Endodermal cell (in vitro differentiated cells): ENCODE results near the gene SKAP1. TPM values are rescaled to one million over a fixed set of nuclear protein-coding genes. Genes with fewer than 3 reads are reported as not detected.

Source experiments
- DNase-seq: peaks from one replicate; pipeline ENCODE4 v3.0.0-alpha.2; 2017
- H3K27ac ChIP-seq: 2 replicates; pipeline ENCODE4 v1.5.1; 2013; ENCODE audit warnings: mild to moderate bottlenecking, low read depth, low read length, moderate library complexity
- H3K27me3 ChIP-seq: 2 replicates; pipeline ENCODE4 v1.6.1; 2013; ENCODE audit warnings: mild to moderate bottlenecking, low read length, moderate library complexity; ENCODE audit not compliant: insufficient read depth, control insufficient read depth, poor library complexity, severe bottlenecking
- H3K36me3 ChIP-seq: 2 replicates; pipeline ENCODE4 v1.7.0; 2013; ENCODE audit warnings: mild to moderate bottlenecking, low read length, moderate library complexity; ENCODE audit not compliant: control insufficient read depth, insufficient read depth
- H3K4me1 ChIP-seq: one replicate; pipeline ENCODE4 v1.7.0; 2013; ENCODE audit warnings: low read length; ENCODE audit not compliant: control insufficient read depth, insufficient read depth
- H3K4me3 ChIP-seq: 2 replicates; pipeline ENCODE4 v1.5.1; 2013; ENCODE audit warnings: mild to moderate bottlenecking, low read length, moderate library complexity
- H3K9ac ChIP-seq: 2 replicates; pipeline ENCODE4 v1.6.1; 2013; ENCODE audit warnings: mild to moderate bottlenecking, low read length, moderate library complexity; ENCODE audit not compliant: poor library complexity, severe bottlenecking; ENCODE audit errors: extremely low read depth
- H3K9me3 ChIP-seq: 2 replicates; pipeline ENCODE4 v1.6.1; 2013; ENCODE audit warnings: mild to moderate bottlenecking, low read length, moderate library complexity; ENCODE audit not compliant: control insufficient read depth
- H3K27ac Mint-ChIP-seq: 2 replicates; pipeline ENCODE4 v1.8.0; 2020; ENCODE audit warnings: mixed read lengths
- H3K27me3 Mint-ChIP-seq: 2 replicates; pipeline ENCODE4 v1.8.0; 2021; ENCODE audit warnings: mild to moderate bottlenecking, mixed read lengths; ENCODE audit not compliant: insufficient read depth
- H3K36me3 Mint-ChIP-seq: 2 replicates; pipeline ENCODE4 v1.8.0; 2020; ENCODE audit warnings: low read depth, mixed read lengths
- H3K4me1 Mint-ChIP-seq: 2 replicates; pipeline ENCODE4 v1.8.0; 2020; ENCODE audit warnings: mixed read lengths
- H3K4me3 Mint-ChIP-seq: 2 replicates; pipeline ENCODE4 v1.8.0; 2020; ENCODE audit warnings: mild to moderate bottlenecking, moderate library complexity, mixed read lengths
- H3K9me3 Mint-ChIP-seq: 2 replicates; pipeline ENCODE4 v1.8.0; 2020; ENCODE audit warnings: mild to moderate bottlenecking, mixed read lengths
- WGBS, 2 experiments: methylation state at CpG; one replicate each; pipeline versions ENCODE4 v1.1.5 to v1.1.7; 2013; ENCODE audit warnings: missing lambda C conversion rate in 2 of 2, mixed read lengths in 1 of 2; ENCODE audit not compliant: insufficient coverage in 1 of 2, insufficient read length in 1 of 2; 5-methylcytosine and 5-hydroxymethylcytosine counted together
- long read RNA-seq, 4 experiments: library from polyadenylated mRNA in 2 of 4; library from RNA in 1 of 4; library from capped mRNA in 1 of 4; stranded (forward) in 3 of 4; unstranded in 1 of 4; transcript quantifications; one replicate each; pipeline ENCODE4 v2.0.0, GENCODE V29; 2020 to 2021; ENCODE audit warnings: inconsistent platforms in 1 of 4
- polyA plus RNA-seq, 2 experiments: library from polyadenylated mRNA; stranded (reverse); fragments of 50-300 nt; gene quantifications; one replicate each; pipeline ENCODE4 v1.2.3, GENCODE V29; 2013
- total RNA-seq, 2 donors: library from RNA; stranded (reverse); fragmentation: NEBNext Ultra II Directional in 1 of 2; extraction: Animal tissue kit (Norgen Biotek cat#: 25700) in 1 of 2; gene quantifications; 2 replicates in 1 of 2; 3 replicates in 1 of 2; pipeline ENCODE4 v1.2.1, GENCODE V29; 2021
- TF ChIP-seq, protein P1 (sequence below): fragments of 200-600 bp; sonication (generic); conservative IDR thresholded peaks from 2 replicates; pipeline ENCODE4 v1.5.0; 2021; ENCODE audit warnings: antibody characterized with exemption, mild to moderate bottlenecking

The SKAP1 gene
- total RNA-seq: under 1 TPM; 0.31 to 0.53 TPM
- polyA plus RNA-seq (2013, experiment 1 of 2): not detected
- 0.66 TPM for polyA plus RNA-seq (2013, experiment 2 of 2)
- long read RNA-seq, experiment 1: 0 reads
- long read RNA-seq, experiment 2: 0 reads
- long read RNA-seq, experiment 3, partial matches to known transcripts: 0 of 1 reads
- long read RNA-seq, experiment 3, other reads (novel, unspliced or antisense): 1 of 1 reads
- long read RNA-seq, experiment 4: 0 reads

DNA sequence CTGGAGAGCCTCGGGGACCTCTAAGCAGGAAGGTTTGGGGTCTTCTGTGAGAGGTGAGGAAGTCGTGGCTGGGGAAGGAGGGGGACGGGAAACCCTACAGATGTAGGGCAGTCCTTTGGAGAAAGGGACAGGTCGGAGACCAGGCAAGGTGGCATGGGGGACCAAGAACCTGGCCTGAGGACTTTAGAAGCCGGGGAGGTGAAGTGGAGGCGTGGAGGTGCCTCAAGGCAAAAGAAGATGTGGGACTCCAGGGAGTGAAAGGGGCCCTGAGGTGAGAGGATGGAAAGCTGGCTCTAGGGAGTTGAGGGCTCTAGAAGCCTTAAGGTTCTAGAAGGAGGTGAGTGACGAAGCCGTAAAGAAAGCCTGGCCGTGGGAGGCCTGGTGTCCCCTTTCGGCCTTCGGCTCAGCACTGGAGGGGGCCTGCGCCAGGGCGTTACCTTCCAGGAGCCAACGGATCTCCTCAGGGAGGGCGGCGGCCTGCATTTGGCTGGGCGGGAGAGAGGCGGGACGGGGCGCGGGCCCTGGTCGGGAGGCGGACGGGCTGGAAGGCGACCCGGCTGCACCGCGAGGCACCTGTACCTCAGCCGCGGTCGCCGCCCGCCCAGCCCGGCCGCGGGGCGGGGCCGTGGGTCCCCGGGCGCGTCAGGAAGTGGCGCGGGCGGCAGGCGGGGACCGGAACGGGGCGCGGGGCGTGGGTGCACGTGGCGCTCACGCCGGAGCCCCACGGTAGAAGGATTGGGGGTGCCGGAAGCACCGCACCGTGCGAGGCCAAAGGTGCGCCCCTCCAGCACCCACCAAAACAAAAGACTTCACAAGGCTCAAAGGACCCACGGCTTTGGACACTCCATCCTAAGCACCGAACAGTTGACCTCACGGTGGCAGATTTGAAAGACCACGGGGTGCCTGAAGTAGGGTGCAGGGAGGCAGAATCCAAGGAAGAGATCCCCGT, at the start of gene SKAP1:
Gene SKAP1, minus strand, starts transcription at position 577 of the 949 bp plus-strand sequence.
- Mint-ChIP-seq H3K4me1 (peaks cover 46% of the 10 kb centered on the region), H3K27me3 (peaks cover 40% of the 10 kb centered on the region)

DNA sequence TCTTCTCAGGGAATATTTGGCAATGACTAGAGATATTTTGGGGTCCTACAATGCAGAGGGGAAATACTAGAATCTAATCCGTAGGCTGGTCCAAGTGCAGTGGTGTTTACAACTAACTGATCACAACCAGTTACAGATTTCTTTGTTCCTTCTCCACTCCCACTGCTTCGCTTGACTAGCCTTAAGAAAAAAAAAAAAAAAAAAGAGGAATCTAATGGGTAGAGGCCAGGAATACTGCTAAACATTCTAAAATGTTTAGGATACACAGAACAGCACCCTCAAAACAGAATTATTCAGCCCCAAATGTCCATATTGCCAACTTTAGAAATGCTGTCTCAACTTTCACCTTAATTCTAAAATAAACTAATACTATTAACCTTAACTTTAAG, 49.0 kb upstream of the SKAP1 start:
- Mint-ChIP-seq H3K36me3 (no peaks in the 10 kb centered on the region), H3K4me1 (peaks cover 2% of the 10 kb centered on the region), H3K4me3 (no peak overlapping the region), H3K9me3 (no peaks in the 10 kb centered on the region), H3K27me3 (peaks cover 80% of the 10 kb centered on the region), H3K27ac (no peak overlapping the region)
- Histone ChIP-seq H3K9ac (no peak overlapping the region), H3K4me3 (no peak overlapping the region), H3K4me1 (no peaks in the 10 kb centered on the region), H3K27me3 (peaks cover 43% of the 10 kb centered on the region), H3K9me3 (no peaks in the 10 kb centered on the region), H3K27ac (no peak overlapping the region), H3K36me3 (no peaks in the 10 kb centered on the region)
- WGBS, 2 experiments: 100% methylated on average over 1 of the region's 2 CpGs; no CpG with 5 or more reads in 1 of the 2 experiments
- no peak for DNase-seq
- TF ChIP-seq, protein P1, sequence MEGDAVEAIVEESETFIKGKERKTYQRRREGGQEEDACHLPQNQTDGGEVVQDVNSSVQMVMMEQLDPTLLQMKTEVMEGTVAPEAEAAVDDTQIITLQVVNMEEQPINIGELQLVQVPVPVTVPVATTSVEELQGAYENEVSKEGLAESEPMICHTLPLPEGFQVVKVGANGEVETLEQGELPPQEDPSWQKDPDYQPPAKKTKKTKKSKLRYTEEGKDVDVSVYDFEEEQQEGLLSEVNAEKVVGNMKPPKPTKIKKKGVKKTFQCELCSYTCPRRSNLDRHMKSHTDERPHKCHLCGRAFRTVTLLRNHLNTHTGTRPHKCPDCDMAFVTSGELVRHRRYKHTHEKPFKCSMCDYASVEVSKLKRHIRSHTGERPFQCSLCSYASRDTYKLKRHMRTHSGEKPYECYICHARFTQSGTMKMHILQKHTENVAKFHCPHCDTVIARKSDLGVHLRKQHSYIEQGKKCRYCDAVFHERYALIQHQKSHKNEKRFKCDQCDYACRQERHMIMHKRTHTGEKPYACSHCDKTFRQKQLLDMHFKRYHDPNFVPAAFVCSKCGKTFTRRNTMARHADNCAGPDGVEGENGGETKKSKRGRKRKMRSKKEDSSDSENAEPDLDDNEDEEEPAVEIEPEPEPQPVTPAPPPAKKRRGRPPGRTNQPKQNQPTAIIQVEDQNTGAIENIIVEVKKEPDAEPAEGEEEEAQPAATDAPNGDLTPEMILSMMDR: no peak

More for the DNA sequence above, at the start of gene SKAP1:
- WGBS, 2 experiments: 58 to 90% methylated on average over 8 to 65 of the region's 65 CpGs
- H3K27ac Mint-ChIP-seq: no peak within 1 kb of the TSS
- H3K4me3 Mint-ChIP-seq: peak within 1 kb of the TSS; percentile 48
- H3K9me3 ChIP-seq: no peaks in the 10 kb centered on the region
- H3K4me3 ChIP-seq: no peak within 1 kb of the TSS
- peaks cover 2% of the 10 kb centered on the region for H3K9me3 Mint-ChIP-seq
- no peak within 1 kb of the TSS for H3K9ac ChIP-seq
- H3K36me3 ChIP-seq: no peaks in the 10 kb centered on the region
- DNase-seq: peak; percentile 89
- TF ChIP-seq, protein P1: no peak
- H3K27ac ChIP-seq: no peak within 1 kb of the TSS
- no peaks in the 10 kb centered on the region for H3K36me3 Mint-ChIP-seq
- H3K27me3 ChIP-seq: peaks cover 29% of the 10 kb centered on the region
- H3K4me1 ChIP-seq: peaks cover 25% of the 10 kb centered on the region

- no peaks in the 10 kb centered on the region for H3K9me3 ChIP-seq
- H3K9me3 Mint-ChIP-seq: no peaks in the 10 kb centered on the region
- H3K27me3 ChIP-seq: peaks cover 37% of the 10 kb centered on the region
- H3K36me3 Mint-ChIP-seq: no peaks in the 10 kb centered on the region
- DNase-seq: no peak
- H3K4me3 Mint-ChIP-seq: no peak overlapping the region
- no peak overlapping the region for H3K27ac ChIP-seq
- WGBS, 2 experiments: 80 to 90% methylated on average over 6 to 9 of the region's 9 CpGs
- no peaks in the 10 kb centered on the region for H3K4me1 ChIP-seq
- peaks cover 77% of the 10 kb centered on the region for H3K27me3 Mint-ChIP-seq
- no peaks in the 10 kb centered on the region for H3K36me3 ChIP-seq
- H3K9ac ChIP-seq: no peak overlapping the region
- peaks cover 1% of the 10 kb centered on the region for H3K4me1 Mint-ChIP-seq
- peak overlapping the region; percentile 7 for H3K27ac Mint-ChIP-seq
- TF ChIP-seq, protein P1: peak; percentile 44
- no peak overlapping the region for H3K4me3 ChIP-seq
These were observed 48.4 kb upstream of the SKAP1 start for GRCh38 chr17:48478224-48479013.
